Kasumi-1 (cell line): ENCODE data around the gene POU6F2.

ENCODE experiments used
- DNase-seq, 2 experiments: peaks; one replicate each; lab custom pipeline; 2025; lab: John Stamatoyannopoulos, UW

The POU6F2 gene

DNA sequence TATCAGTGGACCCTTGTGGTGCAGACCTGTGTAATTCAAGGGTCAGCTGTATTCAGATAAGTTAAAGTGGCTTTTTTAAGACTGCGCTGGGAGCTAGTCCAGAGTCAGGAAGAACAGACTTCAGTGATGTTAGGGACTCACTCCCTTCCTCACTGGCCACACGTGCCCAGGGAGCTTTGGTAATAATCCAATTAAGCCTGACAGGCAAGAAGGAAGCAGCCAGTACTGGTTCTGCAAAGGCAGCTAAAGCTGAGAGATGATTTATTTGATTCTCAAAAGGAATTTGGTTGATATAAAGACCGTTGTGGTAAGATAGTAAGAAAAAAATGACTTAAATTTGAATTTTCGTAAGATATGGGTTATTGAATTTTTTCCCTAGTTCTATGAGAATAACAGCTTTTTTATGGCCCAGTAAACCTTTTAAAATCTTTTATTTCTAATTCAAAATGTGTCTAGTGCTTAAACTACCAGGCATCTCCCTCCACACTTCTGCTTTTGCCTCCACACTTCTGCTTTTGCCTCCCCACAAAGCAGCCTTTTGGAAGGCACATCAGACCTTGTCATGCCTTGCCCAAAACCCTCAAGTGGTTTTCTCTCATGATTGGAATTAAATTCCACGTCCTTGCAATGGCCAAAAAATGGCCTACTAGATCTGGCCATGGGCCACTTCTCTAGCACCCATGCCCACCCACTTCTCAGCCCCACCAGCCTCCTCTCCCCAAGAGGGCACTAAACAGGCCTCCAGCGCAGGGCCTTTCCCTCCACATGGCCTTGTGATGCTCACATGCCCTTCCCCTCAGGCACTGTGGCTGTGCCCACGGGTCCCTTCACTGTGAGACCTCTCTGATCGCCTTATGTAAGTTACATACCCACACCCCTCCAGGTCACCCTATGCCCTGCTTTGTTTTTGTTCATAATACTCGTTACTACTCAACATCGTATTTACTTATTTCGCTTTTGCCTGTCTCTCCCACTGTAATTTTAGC is 92.5 kb downstream of the POU6F2 start:
- peak; percentile 89 to 90 for DNase-seq

DNA sequence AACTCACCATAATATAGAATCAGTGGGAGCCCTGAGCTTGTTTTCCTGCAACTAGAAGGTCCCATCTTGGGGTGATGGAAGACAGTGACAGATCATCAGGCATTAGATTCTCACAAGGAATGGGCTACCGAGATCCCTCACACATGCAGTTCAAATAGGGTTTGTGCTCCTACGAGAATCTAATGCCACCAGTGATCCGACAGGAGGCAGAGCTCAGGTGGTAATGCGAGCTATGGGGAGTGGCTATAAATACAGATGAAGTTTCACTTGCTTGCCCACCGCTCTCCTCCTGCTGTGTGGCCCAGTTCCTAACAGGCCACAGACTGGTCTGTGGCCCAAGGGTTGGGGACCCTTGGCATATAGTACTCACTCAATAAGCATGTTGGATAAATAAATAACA is 93.4 kb downstream of the POU6F2 start:
- no peak for DNase-seq

DNA sequence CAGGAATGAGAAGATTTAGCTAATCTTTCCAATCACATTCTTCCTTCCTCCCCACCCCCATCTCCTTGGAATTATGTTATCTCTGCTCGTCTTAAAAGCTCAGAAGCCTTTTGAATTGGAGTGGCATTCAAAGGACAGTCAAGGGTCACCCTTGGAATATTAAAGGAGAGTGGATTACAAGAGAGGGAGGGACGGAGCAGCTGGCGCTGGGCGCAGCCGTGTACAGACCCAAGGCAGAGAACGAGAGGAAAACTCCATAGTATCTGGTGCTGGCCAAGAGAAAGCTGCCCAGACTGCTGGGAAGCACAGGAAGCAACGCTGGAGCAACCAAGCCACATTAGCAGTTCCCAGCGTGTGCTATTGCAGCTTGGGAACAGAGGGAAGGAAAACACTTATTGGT is 95.7 kb downstream of the POU6F2 start:
- no peak for DNase-seq

DNA sequence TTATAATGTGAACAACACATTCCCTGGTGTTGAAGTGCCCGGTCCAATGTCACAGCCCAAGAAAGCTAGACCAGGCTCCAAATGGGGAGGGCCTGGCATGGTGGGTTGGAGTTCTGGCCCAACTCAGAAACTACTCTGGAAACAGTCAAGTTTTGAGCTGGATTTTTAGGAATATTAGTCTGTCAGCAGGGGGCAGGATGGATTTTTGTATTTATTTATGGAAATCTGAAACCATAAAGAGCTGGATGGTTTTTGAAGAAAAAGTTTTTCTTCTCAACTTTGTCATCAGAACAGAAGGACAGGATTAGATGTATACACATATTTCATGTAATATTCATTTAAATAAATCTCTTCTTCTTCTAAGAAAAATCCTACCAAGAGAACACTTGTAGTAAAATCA is 97.5 kb downstream of the POU6F2 start:
- no peak for DNase-seq

DNA sequence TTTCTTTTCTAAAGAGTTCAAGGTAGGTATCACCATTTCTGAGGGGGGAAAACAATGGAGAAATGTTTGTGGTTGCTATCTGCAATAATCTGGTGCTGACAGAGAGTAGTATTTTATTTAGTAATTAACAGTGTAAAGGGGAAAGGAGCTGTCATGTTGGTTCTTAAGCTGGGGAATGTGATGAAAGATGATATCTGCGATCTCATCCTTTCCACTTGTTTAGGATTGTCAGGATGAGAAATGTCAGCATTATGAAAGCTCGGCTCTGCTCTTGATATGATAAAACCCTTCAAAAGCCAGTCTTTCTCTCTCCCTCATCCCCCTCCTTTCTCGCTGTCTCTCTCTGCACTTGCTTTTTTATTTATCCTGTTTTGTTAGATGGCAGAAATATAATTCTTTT is 106.1 kb downstream of the POU6F2 start:
- DNase-seq: no peak

DNA sequence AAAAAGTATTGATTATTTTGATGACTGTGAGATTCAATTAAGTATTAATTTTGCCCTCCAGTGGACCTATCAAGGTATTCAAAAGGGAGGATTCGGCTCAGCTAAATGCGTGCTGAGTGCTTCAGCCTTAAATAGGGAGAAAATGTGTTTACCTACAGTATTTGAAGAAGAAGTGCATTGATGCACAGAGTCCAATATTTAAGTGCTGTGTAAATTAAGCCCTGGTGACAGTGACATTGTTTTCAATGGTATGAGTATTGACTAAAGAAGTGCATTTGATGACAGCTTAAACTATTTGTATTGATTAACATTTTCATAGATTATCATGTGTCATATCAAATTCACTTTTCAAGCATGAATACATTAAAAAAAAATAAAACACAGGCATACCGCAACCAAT is 106.6 kb downstream of the POU6F2 start:
- DNase-seq: no peak

DNA sequence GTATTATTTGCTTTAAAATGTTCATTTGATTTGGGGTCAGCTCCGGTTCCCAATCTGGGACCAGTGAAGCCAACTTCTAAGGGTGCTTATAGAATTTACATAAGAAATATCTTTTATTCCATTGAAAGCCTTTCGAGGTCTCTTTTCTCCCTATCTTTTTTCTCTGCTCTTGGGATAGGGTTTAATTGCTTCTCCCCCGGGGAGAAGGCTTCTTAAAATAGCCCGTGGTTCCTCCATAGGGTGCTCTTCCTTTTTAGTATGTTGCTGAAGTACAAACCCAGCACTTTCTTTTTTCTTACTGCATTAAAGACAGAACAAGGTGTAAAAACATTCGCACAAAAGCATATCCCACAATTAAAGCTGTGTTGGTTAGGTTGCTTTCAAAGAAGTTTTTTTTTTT is 107.5 kb downstream of the POU6F2 start:
- no peak for DNase-seq

DNA sequence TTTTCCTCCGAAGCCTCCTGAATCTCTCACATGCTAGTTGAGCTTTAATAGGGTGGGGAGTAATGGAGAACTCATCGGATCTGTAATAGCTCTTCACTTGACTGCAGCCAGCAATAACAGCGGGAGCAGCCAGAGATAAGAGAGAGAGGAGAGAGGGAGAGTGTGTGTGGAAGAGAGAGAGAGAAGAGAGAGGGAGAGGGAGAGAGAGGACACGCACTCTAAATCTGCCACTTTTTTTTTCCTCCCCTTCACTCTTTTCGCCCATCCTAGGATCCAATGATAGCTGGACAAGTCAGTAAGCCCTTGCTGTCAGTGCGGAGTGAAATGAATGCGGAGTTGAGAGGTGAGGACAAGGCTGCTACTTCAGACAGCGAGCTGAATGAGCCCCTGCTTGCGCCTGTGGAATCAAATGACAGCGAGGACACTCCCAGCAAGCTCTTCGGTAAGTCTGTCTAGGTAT is 107.9 kb downstream of the POU6F2 start:
- DNase-seq: no peak

DNA sequence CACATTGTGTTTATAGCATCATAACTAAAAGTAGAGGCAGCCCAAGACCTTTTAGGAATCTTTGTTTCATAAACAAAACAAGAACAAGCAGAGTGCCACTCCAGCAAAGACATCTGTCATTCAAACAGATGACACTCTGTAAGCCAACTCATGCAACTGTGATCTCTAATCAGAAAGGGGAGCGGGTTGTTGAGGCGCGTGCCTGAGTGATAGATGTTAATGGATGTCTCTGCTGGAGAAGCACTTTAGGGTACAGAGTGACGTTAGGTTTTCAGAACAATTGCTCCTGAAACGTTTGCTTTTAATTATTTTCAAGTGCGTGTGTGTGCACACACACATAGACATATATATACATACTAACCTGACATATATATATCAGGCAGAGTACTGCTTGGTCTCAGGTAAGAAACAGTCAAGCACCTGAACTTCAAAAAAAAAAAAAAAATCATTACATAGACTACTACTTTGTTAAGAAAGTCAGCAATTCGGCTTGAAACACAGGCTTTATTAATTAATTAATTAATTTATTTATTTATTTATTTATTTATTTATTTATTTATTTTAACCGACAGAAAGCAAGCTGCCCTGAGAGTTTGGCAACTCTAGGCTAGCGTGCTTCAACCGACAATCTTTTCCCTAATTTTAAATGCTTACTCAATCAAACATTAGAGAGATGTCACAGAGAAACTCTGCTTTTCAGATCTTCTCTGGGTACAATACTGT is 109.1 kb downstream of the POU6F2 start:
- DNase-seq: no peak

DNA sequence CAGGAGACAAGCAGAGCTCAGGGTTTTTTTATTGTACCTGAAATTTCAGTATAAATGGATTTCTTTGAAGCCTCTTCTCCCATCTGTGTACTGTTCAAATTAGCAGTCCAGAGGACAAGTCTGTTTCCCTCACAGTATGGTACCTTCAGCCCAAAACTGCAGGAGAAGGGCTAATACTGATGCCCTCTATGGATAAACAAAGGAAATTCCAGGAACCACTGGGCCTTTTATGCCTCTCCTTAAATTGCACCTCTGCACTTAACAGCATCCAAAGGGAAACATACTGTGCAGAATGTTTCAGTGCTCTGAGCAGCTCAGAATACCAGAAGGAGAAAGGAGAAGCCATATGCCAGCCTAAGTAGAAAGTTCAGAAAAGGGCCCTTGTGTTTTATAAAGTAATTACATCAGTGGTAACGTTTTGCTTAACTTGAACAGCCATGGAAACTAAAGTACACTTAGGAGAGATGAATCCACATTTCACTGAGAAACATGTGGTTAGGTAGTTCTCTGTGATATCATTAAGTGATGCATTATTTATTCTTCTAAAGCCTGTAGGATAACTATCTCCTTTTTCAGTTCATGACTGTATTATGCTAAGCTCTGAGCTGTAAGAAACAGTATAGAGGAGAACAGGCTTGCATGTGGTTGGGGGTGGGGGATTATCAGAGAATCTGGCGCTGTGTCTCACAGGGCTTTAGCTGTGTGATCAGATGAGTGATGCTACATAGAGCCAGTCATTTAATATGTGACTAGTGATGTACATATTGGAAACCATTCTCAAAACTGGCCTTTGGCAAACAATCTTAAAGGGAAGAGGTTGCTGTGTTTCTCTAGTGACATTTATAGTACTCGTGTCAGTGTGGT is 111.3 kb downstream of the POU6F2 start:
- no peak for DNase-seq

DNA sequence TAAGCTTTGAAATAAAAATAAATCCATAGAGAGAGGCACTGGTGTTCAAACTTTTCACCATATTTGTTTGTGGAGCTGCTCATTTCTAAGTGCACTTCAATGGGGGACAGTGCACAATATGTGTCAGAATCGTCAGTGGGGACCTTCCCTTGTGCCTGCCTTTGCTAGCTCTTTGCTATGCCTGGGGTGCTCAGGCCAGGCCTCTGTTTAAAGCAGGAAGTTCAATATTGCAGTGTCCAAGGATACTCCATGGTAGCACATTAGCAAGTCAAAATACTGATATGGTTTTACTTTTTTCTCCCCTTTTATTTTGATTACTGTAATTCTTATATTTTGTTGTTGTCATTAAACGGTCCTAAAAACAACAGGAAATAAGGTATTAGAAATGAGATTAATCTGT is 113.4 kb downstream of the POU6F2 start:
- no peak for DNase-seq

DNA sequence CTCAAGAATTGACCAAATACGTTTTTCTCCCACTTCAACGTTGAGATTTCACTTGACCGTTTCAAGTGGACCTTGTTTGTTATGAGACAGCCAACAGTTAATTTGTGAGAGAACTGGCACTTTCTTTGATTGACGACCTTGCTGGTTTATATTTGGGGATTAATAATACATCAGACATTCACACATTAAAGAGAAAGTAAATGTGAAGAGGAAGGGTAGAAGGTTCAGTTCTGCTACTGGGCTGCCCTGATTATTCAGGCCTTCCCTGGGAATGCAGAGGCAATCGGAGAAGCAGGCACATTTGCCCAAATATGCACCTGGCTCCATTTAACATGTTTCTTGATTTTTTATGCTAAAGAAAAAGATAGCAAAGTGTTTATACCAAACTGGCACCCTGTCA is 114.1 kb downstream of the POU6F2 start:
- no peak for DNase-seq

DNA sequence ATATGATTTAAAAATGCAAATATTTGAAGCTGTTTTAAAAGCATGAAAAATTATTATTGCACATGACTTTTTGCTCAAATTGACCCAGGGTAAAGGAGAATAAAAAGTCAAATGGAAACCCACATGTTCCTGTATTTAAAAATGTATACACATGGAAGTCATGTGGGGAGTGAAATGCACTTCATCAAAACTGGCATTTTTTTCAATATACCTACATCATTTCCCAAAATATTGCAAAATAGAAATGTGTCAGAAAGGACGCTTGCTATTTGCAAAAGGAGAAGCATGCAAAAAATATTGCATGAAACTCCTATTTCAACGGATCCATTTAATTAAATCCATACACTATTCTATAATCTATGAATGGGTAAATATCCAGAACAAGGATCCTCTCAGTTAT is 117.0 kb downstream of the POU6F2 start:
- no peak for DNase-seq

DNA sequence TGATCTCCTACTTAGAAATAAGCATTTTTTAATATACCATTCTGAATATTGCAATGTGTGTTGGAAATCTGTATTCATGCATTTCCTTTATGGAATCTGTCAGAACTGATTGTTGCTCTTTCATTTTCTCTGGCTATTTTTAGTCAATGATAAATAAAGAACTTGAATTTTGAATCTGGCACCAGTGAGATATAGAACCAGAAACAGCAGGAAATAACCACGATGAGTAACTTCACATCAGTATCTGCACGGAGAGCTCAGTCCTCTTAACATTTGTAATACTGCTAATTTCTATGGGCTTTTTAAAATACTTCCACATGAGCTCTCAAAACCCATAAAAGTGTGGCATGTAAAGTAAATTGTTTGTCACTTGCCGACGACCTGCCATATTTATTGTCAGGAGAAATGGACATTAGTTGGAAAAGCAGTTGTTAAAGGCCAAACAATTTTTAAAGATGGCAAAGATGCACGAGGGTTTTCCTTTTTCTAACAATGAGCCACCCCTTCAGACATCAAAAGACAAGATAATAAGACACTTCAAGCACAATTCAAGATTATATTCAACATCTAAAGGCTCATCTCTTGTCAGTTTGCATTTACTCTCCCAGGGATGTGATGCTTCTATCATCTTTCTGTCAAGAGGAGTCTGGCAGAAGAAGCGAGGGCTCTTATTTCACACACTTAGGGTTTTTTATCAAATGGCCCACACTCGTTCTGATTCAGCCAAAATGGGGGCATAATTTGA is 118.3 kb downstream of the POU6F2 start:
- DNase-seq: no peak

DNA sequence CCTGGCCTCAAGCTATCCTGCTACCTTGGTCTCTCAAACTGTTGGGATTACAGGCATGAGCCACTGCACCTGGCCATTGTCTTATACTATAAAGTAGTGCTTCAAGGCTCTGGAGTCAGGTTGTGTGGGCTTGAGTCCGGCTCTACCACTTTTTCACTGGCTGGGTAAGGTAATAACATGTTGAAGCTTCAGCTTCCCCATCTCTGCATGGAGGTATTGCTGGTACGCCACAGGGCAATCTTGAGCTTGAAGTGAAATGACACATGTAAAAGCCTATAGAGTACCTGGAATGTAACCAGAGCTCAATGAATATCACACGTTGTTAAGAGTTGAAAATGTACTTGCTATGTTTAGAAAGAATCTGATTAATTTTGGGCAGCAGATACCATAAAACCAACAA is 120.8 kb downstream of the POU6F2 start:
- DNase-seq: no peak

DNA sequence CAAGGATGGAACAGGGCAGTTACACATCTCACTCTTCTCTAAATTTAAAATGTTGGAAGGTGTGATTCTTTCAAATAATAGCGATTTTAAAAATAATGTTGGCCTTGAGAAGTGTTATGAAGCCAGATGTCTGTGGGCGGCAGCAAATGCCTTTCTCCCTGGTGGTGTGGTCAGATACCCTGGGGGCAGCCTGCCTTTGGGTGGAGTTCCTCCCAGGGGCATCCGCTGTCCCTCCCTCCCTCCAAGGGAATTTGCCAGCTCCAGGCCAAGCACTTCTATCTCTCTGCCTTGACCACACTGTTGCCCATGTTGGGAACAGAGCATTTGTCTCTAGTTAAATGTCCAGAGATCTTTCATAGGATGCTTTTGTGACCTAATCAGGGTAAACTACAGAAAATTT is 121.4 kb downstream of the POU6F2 start:
- DNase-seq: no peak

DNA sequence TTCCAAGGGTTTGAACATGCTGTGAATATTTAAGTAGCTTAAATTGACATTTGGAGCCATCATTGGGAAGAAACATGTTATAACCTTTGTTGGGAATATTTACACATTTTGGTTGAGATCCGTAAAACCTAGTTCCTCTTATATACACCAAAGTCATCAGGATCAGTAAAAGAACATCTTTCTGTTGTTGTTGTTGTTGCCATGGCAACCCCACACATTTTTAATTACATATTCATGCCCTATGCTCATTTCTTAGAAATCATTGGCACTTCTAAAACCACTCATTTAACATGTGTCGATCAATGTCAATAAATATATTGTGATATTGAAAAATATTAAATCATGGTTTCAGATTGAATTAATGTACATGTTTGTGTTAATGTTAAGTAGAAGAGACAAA is 122.6 kb downstream of the POU6F2 start:
- DNase-seq: no peak

DNA sequence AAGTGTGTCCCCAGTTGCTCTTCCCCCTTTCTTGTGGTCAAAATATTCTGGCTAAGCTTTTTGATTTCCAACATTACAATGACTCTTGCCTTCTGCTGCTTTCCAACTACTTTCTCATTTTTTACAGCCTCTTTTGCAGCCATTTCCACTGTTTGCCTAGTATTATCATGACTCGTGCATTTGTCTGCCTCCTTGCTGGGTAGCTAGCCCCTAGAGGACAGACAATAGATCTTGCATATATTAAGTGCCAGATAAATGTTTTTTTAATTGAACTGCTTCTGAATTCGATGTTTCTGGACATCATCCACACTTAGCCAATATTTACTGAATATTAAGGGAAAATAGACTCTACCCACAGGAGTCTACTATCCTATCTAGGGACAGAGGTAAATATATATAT is 124.5 kb downstream of the POU6F2 start:
- no peak for DNase-seq

DNA sequence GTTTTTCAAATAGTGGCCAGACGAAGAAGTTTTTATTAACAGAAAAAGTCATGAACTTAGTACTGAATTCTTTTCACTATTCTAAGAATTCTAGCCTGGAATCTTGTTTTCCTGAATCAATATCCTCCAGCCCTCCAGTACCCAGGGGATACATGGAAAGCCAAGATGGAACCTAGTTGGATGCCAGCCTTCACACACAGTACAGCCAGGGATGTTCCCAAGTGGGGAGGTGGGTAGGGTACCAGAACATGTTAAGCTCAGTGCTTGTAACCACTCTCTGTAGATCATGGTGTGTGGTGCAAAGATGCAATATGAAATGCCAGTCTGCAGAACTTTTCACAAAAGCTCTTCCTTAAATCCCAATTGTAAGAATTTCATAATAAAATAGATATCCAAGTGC is 128.0 kb downstream of the POU6F2 start:
- no peak for DNase-seq

DNA sequence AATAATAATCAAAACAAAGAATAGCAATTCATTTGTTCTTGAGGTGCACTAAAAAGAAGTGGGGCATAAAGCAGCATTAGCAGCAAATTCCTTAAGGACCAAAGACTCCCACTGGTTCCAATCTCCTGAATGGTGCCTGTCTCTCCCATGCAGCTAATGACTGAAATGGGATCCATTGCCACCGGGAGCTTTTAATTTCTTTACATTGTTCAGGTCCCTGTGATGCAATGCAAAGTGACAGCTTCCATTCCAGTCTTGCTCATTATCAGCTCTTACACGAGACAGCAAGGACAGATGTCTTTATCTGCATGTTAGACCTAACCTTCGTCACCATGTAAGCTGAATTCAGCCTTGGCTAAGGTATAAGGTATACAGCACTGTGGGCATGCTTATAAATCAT is 148.1 kb downstream of the POU6F2 start:
- DNase-seq: no peak

DNA sequence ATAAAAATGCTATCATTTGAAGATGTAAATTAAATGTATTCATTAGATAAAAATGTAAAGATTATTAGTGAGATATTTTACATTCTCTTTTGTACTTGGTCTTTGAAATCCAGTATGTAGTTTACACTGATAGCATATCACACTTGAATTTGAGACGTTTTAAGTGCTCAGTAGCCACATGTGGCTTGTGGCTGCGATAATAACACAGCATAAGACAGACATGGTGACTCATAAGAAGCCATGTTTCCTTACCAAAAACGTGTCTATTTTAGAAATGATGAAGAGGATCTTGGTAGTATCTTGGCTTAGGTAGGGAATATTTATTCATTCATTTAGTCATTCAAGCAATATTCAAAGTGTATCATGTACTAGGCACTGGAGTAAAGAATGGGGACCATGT is 149.3 kb downstream of the POU6F2 start:
- no peak for DNase-seq
